HFFc6 (cell line): ENCODE data around the gene GLCCI1. TPM values are rescaled to one million over a fixed set of nuclear protein-coding genes. Genes with fewer than 3 reads are reported as not detected.
A peak's percentile ranks its signal among the peaks of the same experiment; 100 is the strongest.
"Not testable (repeated sequence)": the region's sequence is repeated elsewhere in the genome, so short reads cannot be mapped to it uniquely, and the experiment has no call there.

ENCODE experiments used
- DNase-seq: peaks from one replicate; pipeline ENCODE4 v3.0.0-alpha.2; 2018
- H3K27ac Mint-ChIP-seq: 2 replicates; pipeline ENCODE4 v1.8.0; 2020; ENCODE audit warnings: mild to moderate bottlenecking, mixed read lengths
- H3K27me3 Mint-ChIP-seq: 2 replicates; pipeline ENCODE4 v1.8.0; 2021; ENCODE audit warnings: mild to moderate bottlenecking, moderate library complexity, mixed read lengths; ENCODE audit not compliant: insufficient read depth
- H3K36me3 Mint-ChIP-seq: 2 replicates; pipeline ENCODE4 v1.8.0; 2021; ENCODE audit warnings: low read depth, mixed read lengths
- H3K4me1 Mint-ChIP-seq: 2 replicates; pipeline ENCODE4 v1.8.0; 2020; ENCODE audit warnings: low read depth, mixed read lengths
- H3K4me3 Mint-ChIP-seq: 2 replicates; pipeline ENCODE4 v1.8.0; 2020; ENCODE audit warnings: mild to moderate bottlenecking, moderate library complexity, mixed read lengths
- H3K9me3 Mint-ChIP-seq: 2 replicates; pipeline ENCODE4 v1.8.0; 2020; ENCODE audit warnings: mild to moderate bottlenecking, mixed read lengths
- CTCF ChIP-seq: fragments of 200-600 bp; sonication (generic); IDR thresholded peaks from 2 replicates; pipeline ENCODE4 v1.5.0; 2021; ENCODE audit warnings: antibody characterized with exemption, mild to moderate bottlenecking
- total RNA-seq, 6 experiments: library from RNA; stranded (reverse); fragmentation: NEBNext Ultra II Directional; extraction: Animal tissue kit (Norgen Biotek cat#: 25700); gene quantifications; 2 replicates in 1 of 6; 3 replicates in 5 of 6; pipeline ENCODE4 v1.2.3, GENCODE V29; 2021

The GLCCI1 gene
- total RNA-seq, 6 experiments from 2014 or later = 15.0 to 17.7 (median 16.2) TPM

- Mint-ChIP-seq H3K4me3 (no peak overlapping the region), H3K27ac (no peak overlapping the region), H3K27me3 (no peaks in the 10 kb centered on the region; the same call in 1 of the 2 replicates), H3K36me3 (peaks cover 39% of the 10 kb centered on the region), H3K4me1 (peaks cover 24% of the 10 kb centered on the region), H3K9me3 (no peaks in the 10 kb centered on the region)
- TF ChIP-seq CTCF = no peak
- no peak for DNase-seq
These were observed 76.3 kb downstream of the GLCCI1 start for GRCh38 chr7:8044761-8045430.

DNA sequence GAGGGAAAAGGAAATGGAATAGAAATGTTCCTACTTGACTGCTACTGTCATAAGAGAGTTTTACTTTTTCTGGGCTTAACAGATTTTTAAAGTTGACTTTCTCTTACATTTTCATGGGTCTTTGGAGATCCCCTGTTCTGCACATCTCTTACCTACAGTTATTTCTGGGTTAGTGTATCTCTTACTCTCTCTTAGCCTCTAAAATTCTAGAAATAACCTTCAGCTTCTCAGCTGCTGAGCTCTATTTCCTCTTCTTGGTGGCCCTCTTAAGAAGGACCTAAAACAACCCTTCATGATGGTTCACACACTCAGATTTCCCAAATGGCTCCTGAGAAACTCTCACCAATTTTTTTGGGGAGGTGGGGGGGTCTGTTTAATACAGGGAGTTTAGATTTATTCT is 79.5 kb downstream of the GLCCI1 start:
- peaks cover 13% of the 10 kb centered on the region; the same call in 1 of the 2 replicates for H3K4me1 Mint-ChIP-seq
- DNase-seq, H3K4me3 Mint-ChIP-seq, H3K27me3 Mint-ChIP-seq, H3K27ac Mint-ChIP-seq, H3K9me3 Mint-ChIP-seq: not testable (repeated sequence)
- peaks cover 28% of the 10 kb centered on the region for H3K36me3 Mint-ChIP-seq

- no peak for DNase-seq
- Mint-ChIP-seq H3K9me3 (no peaks in the 10 kb centered on the region), H3K4me3 (no peak overlapping the region), H3K27me3 (peaks cover 2% of the 10 kb centered on the region; the same call in 1 of the 2 replicates), H3K36me3 (peaks cover 23% of the 10 kb centered on the region), H3K4me1 (peaks cover 10% of the 10 kb centered on the region), H3K27ac (no peak overlapping the region)
- TF ChIP-seq CTCF = no peak
These were observed 82.8 kb downstream of the GLCCI1 start for GRCh38 chr7:8051373-8051772.

DNA sequence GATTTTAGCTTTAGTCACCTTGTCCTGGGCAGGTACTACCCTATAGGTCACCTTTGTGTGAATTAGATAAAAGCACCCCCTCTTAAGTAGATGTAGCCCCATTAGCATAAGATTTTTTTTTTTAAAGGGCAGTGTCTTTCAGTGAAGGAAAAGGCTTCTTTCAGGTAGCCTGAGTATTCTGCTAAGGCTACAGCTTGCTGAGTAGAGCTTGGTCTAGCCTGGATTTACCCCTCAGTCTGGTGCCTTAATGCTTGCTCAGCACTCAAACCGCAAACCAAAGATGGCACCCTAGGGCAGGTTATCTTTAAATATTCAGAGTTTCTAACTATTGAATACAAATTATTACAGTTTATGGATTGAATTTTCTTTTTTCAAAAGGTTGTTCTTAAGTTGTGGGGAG is 83.4 kb downstream of the GLCCI1 start:
- TF ChIP-seq CTCF = no peak

DNA sequence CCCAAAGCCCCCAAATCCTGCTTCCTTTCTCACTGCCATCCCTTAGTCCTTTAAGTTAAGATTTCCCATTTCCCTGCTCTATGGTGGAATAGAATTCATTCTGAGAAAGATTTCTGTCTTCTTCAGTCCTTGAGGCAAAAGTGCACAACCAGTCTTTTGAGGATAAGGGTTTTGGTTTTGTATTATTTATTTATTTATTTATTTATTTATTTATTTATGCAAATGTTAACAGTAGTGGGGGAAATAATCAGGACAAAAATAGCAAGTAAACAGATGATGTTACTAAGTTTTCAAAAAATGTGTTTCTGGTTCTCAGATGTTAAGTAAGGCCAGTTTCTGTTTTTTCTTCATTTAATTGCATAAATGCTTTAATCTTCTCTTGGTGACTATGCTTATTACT is 84.2 kb downstream of the GLCCI1 start:
- TF ChIP-seq CTCF = no peak
- H3K9me3 Mint-ChIP-seq = no peaks in the 10 kb centered on the region
- H3K36me3 Mint-ChIP-seq = peaks cover 26% of the 10 kb centered on the region
- H3K27ac Mint-ChIP-seq = no peak overlapping the region
- 0 out of 2 replicates have a peak, but pooled peaks cover 2% of the 10 kb centered on the region for H3K27me3 Mint-ChIP-seq
- H3K4me3 Mint-ChIP-seq = no peak overlapping the region
- H3K4me1 Mint-ChIP-seq = peaks cover 10% of the 10 kb centered on the region
- no peak for DNase-seq

More for the DNA sequence above, 83.4 kb downstream of the GLCCI1 start:
- Mint-ChIP-seq H3K27ac (no peak overlapping the region), H3K9me3 (no peaks in the 10 kb centered on the region), H3K4me3 (no peak overlapping the region), H3K4me1 (peaks cover 13% of the 10 kb centered on the region), H3K36me3 (peaks cover 22% of the 10 kb centered on the region), H3K27me3 (0 out of 2 replicates have a peak, but pooled peaks cover 2% of the 10 kb centered on the region)
- DNase-seq = no peak

- Mint-ChIP-seq H3K4me1 (peaks cover 23% of the 10 kb centered on the region), H3K27me3 (0 out of 2 replicates have a peak, but pooled peaks cover 2% of the 10 kb centered on the region), H3K9me3 (no peaks in the 10 kb centered on the region), H3K27ac (peak overlapping the region; percentile 23; the same call in 1 of the 2 replicates), H3K4me3 (no peak overlapping the region; the same call in 1 of the 2 replicates), H3K36me3 (peaks cover 22% of the 10 kb centered on the region)
- no peak for DNase-seq
- TF ChIP-seq CTCF = no peak
These were observed 87.8 kb downstream of the GLCCI1 start for GRCh38 chr7:8056439-8056838.
